Measurements from ENCODE around the gene TMCO1.

DNA sequence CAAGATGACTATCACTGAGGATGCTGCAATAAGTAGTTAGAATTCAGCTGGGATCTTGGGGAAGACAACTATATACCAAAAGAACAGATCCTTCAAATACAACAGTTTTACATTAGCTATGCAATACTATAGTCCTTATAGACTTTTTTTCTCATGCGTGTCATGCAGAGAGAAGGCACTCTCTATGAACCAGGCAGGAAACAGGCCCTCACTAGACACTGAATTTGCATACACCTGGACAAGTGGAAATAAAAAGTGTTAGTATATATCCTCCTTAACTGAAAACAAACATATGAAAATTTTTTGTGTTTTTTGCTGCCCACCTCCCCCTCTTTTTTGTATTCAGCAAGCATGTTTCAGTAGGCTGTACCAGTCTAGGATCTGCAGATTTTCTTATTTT lies 29.9 kb downstream of the TMCO1 start:
- TF ChIP-seq EZH2 (IDR thresholded peaks at IDR 0.05; ENCODE audit: low read depth), result no peak
- TF ChIP-seq, protein P1, sequence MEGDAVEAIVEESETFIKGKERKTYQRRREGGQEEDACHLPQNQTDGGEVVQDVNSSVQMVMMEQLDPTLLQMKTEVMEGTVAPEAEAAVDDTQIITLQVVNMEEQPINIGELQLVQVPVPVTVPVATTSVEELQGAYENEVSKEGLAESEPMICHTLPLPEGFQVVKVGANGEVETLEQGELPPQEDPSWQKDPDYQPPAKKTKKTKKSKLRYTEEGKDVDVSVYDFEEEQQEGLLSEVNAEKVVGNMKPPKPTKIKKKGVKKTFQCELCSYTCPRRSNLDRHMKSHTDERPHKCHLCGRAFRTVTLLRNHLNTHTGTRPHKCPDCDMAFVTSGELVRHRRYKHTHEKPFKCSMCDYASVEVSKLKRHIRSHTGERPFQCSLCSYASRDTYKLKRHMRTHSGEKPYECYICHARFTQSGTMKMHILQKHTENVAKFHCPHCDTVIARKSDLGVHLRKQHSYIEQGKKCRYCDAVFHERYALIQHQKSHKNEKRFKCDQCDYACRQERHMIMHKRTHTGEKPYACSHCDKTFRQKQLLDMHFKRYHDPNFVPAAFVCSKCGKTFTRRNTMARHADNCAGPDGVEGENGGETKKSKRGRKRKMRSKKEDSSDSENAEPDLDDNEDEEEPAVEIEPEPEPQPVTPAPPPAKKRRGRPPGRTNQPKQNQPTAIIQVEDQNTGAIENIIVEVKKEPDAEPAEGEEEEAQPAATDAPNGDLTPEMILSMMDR (conservative IDR thresholded peaks at IDR 0.05), result no peak
